ENCODE results near the gene SIRPB2. TPM values are rescaled to one million over a fixed set of nuclear protein-coding genes. Genes with fewer than 3 reads are reported as not detected.

The SIRPB2 gene
- total RNA-seq (2014; rRNA removed; shearing (Covaris generic)) (not detected in 2 replicates), total RNA-seq (2022) (not detected in 2 replicates), Bru-seq, nascent RNA (not detected), BruChase-seq, experiment 1, labeled RNA remaining after a 6-hour chase (percentile 11 among the genes with signal in this experiment), BruChase-seq, experiment 2, labeled RNA remaining after a 2-hour chase (not detected)
- long read RNA-seq, result 0 reads

GRCh38 chr20:1491281-1491840 lies at the start of gene SIRPB2:
SIRPB2 (minus strand) TSS chr20:1491420; CDS start chr20:1491359, 61 bp downstream.
- no peaks in the 10 kb centered on the region for H3K79me2 ChIP-seq (ENCODE audit: insufficient read depth, low read depth, low read length)
- TF ChIP-seq, protein P1, sequence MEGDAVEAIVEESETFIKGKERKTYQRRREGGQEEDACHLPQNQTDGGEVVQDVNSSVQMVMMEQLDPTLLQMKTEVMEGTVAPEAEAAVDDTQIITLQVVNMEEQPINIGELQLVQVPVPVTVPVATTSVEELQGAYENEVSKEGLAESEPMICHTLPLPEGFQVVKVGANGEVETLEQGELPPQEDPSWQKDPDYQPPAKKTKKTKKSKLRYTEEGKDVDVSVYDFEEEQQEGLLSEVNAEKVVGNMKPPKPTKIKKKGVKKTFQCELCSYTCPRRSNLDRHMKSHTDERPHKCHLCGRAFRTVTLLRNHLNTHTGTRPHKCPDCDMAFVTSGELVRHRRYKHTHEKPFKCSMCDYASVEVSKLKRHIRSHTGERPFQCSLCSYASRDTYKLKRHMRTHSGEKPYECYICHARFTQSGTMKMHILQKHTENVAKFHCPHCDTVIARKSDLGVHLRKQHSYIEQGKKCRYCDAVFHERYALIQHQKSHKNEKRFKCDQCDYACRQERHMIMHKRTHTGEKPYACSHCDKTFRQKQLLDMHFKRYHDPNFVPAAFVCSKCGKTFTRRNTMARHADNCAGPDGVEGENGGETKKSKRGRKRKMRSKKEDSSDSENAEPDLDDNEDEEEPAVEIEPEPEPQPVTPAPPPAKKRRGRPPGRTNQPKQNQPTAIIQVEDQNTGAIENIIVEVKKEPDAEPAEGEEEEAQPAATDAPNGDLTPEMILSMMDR (conservative IDR thresholded peaks at IDR 0.05; ENCODE audit: low read length), result no peak
- TF ChIP-seq EZH2phosphoT487 (IDR thresholded peaks at IDR 0.05; ENCODE audit: borderline replicate concordance, low read depth, low read length), result no peak
- H3K4me1 ChIP-seq (ENCODE audit: insufficient read depth, low read length, poor library complexity, severe bottlenecking), result no peaks in the 10 kb centered on the region
- H4K20me1 ChIP-seq (ENCODE audit: insufficient read depth, low read length), result no peaks in the 10 kb centered on the region
- intact Hi-C loops (cut with micrococcal nuclease; ENCODE audit: unreplicated experiment), result no loop called here
- POLR2A ChIA-PET, result no interaction called here
- H3K27ac ChIP-seq (ENCODE audit: low read depth, low read length, poor library complexity, severe bottlenecking), result no peak within 1 kb of the TSS
- DNase-seq (ENCODE audit: low spot score), result no peak
- no peaks in the 10 kb centered on the region for H3K36me3 ChIP-seq (ENCODE audit: insufficient read depth, low read length)
- no peaks in the 10 kb centered on the region for H3K9me2 ChIP-seq (ENCODE audit: insufficient read depth, low read length)
- no peak within 1 kb of the TSS for H3K4me3 ChIP-seq (ENCODE audit: low read depth, low read length, poor library complexity, severe bottlenecking)
- H2AFZ ChIP-seq (ENCODE audit: low read length), result no peak within 1 kb of the TSS
- no TSS peak for BruUV-seq (replicated peaks)
- H3K4me2 ChIP-seq (ENCODE audit: low read length), result no peak within 1 kb of the TSS
- CTCF ChIA-PET (ENCODE audit: unreplicated experiment), result no interaction called here
- H3K9me3 ChIP-seq (ENCODE audit: low read length), result no peaks in the 10 kb centered on the region

DNA sequence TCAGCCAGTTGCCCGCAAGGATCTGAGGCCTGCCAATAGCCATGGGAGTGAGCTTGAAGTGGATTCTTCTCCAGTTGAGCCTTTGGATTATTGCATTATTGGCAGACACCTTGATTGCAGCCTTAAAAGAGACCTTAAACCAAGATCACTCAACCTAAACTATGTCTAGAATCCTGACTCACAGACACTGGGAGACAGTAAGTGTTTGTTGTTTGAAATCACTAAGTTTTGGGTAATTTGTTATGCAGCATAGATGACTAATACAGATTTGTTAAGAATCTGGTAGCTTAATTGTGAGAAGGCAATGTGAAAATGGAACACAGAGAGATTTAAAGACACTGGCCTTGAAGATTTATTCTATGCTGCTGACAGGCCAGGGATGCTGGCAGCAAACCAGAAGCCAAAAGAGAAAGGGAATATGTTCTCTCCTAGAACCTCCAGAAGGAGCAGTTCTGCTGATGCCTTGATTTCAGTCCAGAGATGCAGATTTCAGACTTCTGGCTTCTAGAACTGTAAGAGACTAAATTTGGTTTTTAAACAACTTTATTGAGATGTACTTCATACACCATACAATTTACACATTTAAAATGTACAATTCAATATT lies 48.7 kb upstream of the SIRPB2 start:
- Histone ChIP-seq H3K4me1 (ENCODE audit: insufficient read depth, low read length, poor library complexity, severe bottlenecking) (peaks cover 7% of the 10 kb centered on the region), H4K20me1 (ENCODE audit: insufficient read depth, low read length) (no peaks in the 10 kb centered on the region), H3K27ac (ENCODE audit: low read depth, low read length, poor library complexity, severe bottlenecking) (no peak overlapping the region), H3K9me2 (ENCODE audit: insufficient read depth, low read length) (no peaks in the 10 kb centered on the region), H3K79me2 (ENCODE audit: insufficient read depth, low read depth, low read length) (no peaks in the 10 kb centered on the region), H3K4me2 (ENCODE audit: low read length) (no peak overlapping the region), H2AFZ (ENCODE audit: low read length) (no peak overlapping the region), H3K36me3 (ENCODE audit: insufficient read depth, low read length) (no peaks in the 10 kb centered on the region), H3K4me3 (ENCODE audit: low read depth, low read length, poor library complexity, severe bottlenecking) (no peak overlapping the region), H3K9me3 (ENCODE audit: low read length) (no peaks in the 10 kb centered on the region)
- no peak for DNase-seq (ENCODE audit: low spot score)
- ChIA-PET CTCF (ENCODE audit: unreplicated experiment) (no interaction called here), POLR2A (interaction anchor here (0.7 kb wide), 1 partner anchor 12 kb away, joined by 3 read pairs; no protein-coding TSS in a partner anchor)
- intact Hi-C loops (cut with micrococcal nuclease; ENCODE audit: unreplicated experiment), result no loop called here
- no TSS peak for BruUV-seq (replicated peaks)
- TF ChIP-seq, protein P1 (conservative IDR thresholded peaks at IDR 0.05; ENCODE audit: low read length), result no peak
- TF ChIP-seq EZH2phosphoT487 (IDR thresholded peaks at IDR 0.05; ENCODE audit: borderline replicate concordance, low read depth, low read length), result no peak

DNA sequence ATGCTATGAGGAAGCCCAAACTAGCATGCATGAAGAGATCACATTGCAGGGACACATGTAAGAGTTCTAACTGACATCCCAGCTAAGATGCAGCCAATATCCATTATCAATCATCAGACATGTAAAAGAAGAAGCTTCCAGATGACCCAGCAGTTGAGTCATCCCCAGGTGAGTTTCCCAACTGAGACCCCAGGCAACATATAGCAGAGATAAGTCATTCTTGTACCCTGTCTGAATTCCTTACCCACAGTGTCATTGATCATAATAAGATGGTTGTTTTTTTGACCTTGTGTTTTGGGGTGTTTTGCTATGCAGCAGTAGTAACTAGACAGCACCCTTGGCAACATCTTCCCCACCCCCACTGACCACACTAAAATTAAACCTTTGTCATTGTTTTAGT lies 47.4 kb upstream of the SIRPB2 start:
- H3K4me3 ChIP-seq (ENCODE audit: low read depth, low read length, poor library complexity, severe bottlenecking), result no peak overlapping the region
- H3K79me2 ChIP-seq (ENCODE audit: insufficient read depth, low read depth, low read length), result no peaks in the 10 kb centered on the region
- H3K9me2 ChIP-seq (ENCODE audit: insufficient read depth, low read length), result no peaks in the 10 kb centered on the region
- H2AFZ ChIP-seq (ENCODE audit: low read length), result no peak overlapping the region
- H4K20me1 ChIP-seq (ENCODE audit: insufficient read depth, low read length), result no peaks in the 10 kb centered on the region
- no TSS peak for BruUV-seq (replicated peaks)
- intact Hi-C loops (cut with micrococcal nuclease; ENCODE audit: unreplicated experiment), result no loop called here
- CTCF ChIA-PET (ENCODE audit: unreplicated experiment), result no interaction called here
- no peak overlapping the region for H3K4me2 ChIP-seq (ENCODE audit: low read length)
- POLR2A ChIA-PET, result interaction anchor here (1.2 kb wide), 1 partner anchor 29 kb away, joined by 4 read pairs; no protein-coding TSS in a partner anchor
- H3K9me3 ChIP-seq (ENCODE audit: low read length), result no peaks in the 10 kb centered on the region
- DNase-seq (ENCODE audit: low spot score), result no peak
- H3K27ac ChIP-seq (ENCODE audit: low read depth, low read length, poor library complexity, severe bottlenecking), result no peak overlapping the region
- TF ChIP-seq, protein P1 (conservative IDR thresholded peaks at IDR 0.05; ENCODE audit: low read length), result no peak
- no peak for TF ChIP-seq EZH2phosphoT487 (IDR thresholded peaks at IDR 0.05; ENCODE audit: borderline replicate concordance, low read depth, low read length)
- peaks cover 7% of the 10 kb centered on the region for H3K4me1 ChIP-seq (ENCODE audit: insufficient read depth, low read length, poor library complexity, severe bottlenecking)
- H3K36me3 ChIP-seq (ENCODE audit: insufficient read depth, low read length), result no peaks in the 10 kb centered on the region

Data from OCI-LY7 (cell line).